ENCODE results near the gene UBL5. TPM values are rescaled to one million over a fixed set of nuclear protein-coding genes. Genes with fewer than 3 reads are reported as not detected.

The UBL5 gene
- total RNA-seq, 2 donors from 2014 or later = 316 to 384 TPM

DNA sequence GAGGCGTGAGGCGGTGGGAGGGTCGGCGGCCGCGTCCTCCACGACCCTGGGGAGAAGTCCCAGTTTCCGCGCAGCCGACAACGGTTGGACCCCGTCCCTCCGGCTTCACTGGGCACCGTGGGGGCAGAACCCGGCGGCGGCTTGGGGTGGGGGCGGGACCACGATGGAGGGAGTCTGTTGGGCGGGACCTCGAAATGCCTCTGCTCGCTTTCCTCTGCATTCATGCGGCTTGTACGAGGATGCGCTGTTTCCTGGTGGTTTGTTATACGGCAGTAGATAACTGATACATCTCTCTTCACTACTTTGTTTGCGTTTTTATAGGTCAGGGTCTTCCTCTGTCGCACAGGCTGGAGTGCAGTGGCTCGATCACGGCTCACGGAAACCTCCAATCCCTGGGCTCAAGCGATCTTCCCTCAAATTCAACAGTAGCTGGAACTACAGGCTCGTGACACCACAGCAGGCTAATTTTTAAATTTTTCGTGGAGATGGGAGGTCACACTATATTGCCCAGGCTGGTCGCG is 34.6 kb upstream of the UBL5 start:
- Histone ChIP-seq H3K9me3 (no peaks in the 10 kb centered on the region), H3K36me3 (no peaks in the 10 kb centered on the region), H3K4me3 (peak overlapping the region; percentile 53), H3K27me3 (no peaks in the 10 kb centered on the region), H3K9ac (ENCODE audit: low read depth in 2 of 2, low read length in 2 of 2) (peak overlapping the region; percentile 77 to 78), H3K4me1 (no peaks in the 10 kb centered on the region), H3K27ac (peak overlapping the region; percentile 82)
- TF ChIP-seq, protein P1, sequence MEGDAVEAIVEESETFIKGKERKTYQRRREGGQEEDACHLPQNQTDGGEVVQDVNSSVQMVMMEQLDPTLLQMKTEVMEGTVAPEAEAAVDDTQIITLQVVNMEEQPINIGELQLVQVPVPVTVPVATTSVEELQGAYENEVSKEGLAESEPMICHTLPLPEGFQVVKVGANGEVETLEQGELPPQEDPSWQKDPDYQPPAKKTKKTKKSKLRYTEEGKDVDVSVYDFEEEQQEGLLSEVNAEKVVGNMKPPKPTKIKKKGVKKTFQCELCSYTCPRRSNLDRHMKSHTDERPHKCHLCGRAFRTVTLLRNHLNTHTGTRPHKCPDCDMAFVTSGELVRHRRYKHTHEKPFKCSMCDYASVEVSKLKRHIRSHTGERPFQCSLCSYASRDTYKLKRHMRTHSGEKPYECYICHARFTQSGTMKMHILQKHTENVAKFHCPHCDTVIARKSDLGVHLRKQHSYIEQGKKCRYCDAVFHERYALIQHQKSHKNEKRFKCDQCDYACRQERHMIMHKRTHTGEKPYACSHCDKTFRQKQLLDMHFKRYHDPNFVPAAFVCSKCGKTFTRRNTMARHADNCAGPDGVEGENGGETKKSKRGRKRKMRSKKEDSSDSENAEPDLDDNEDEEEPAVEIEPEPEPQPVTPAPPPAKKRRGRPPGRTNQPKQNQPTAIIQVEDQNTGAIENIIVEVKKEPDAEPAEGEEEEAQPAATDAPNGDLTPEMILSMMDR (IDR thresholded peaks at IDR 0.05) = no peak
- intact Hi-C loops (cut with DNase I) = loop anchor here (10.0 kb wide), 1 partner anchor 658 kb away; no protein-coding TSS in a partner anchor
- peak; percentile 70 for DNase-seq

DNA sequence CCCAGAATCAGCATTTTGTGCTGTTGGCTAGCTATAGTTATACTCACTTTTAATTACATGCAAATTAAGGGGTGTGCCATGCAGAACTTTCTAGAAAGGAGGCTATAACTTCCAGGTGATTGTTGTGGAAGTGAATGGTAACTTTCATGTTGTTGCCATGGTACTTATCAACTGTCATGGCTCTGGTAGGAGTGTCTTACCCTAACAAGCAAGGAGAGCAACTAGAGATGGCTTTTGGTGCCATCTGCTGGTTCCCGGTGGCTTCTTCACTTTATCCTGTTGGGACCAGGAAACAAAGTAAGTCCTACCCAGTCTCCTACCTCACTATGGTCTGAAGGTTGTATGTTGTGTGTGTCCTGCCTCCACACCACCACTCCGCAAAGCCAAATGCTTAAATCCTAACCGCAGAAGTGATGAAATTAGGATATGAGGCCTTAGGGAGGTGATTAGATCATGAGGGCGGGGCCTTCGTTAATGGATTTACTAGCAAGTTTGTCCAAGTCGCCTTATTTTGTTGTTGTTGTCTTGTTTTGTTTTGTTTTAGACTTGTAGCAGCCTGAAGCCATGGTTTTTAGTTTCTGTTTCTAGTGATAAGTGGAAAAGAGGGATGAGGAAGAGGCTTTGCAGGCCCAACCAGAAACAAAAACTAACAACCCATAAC is 31.5 kb upstream of the UBL5 start:
- peak; percentile 92 for DNase-seq
- Histone ChIP-seq H3K9me3 (no peaks in the 10 kb centered on the region), H3K27me3 (no peaks in the 10 kb centered on the region), H3K9ac (ENCODE audit: low read depth in 2 of 2, low read length in 2 of 2) (no peak overlapping the region), H3K36me3 (no peaks in the 10 kb centered on the region), H3K4me1 (no peaks in the 10 kb centered on the region), H3K4me3 (no peak overlapping the region), H3K27ac (peak overlapping the region; percentile 23)
- intact Hi-C loops (cut with DNase I) = loop anchor here (5.0 to 10.0 kb wide), 2 partner anchors 589 to 661 kb away; no protein-coding TSS in a partner anchor
- TF ChIP-seq, protein P1 (IDR thresholded peaks at IDR 0.05) = peak; percentile 70

DNA sequence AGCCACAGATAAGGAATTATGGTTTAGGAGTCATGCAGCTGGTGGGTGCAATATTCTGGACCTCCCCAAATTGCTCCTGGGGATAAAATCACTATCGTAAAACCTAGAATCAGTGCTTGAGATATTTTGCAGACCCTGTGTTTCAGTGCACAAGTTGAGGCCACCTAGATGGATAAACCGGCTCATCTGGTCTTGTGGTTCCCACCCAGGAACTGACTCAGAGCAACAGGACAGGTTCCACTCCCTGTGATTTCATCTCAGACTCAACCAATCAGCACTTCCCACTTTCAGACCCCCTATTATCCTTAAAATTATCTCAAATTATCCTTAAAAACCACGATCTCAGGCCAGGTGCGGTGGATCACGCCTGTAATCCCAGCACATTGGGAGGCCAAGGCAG is 29.8 kb upstream of the UBL5 start:
- intact Hi-C loops (cut with DNase I) = loop anchor here (5.0 to 10.0 kb wide), 2 partner anchors 591 to 663 kb away; no protein-coding TSS in a partner anchor
- Histone ChIP-seq H3K27me3 (no peaks in the 10 kb centered on the region), H3K9ac (ENCODE audit: low read depth in 2 of 2, low read length in 2 of 2) (no peak overlapping the region), H3K27ac (no peak overlapping the region), H3K4me3 (no peak overlapping the region), H3K9me3 (no peaks in the 10 kb centered on the region), H3K4me1 (no peaks in the 10 kb centered on the region), H3K36me3 (no peaks in the 10 kb centered on the region)
- TF ChIP-seq, protein P1 (IDR thresholded peaks at IDR 0.05) = no peak
- DNase-seq = no peak

GRCh38 chr19:9799162-9799561 is 28.6 kb upstream of the UBL5 start:
- no peak overlapping the region for H3K9ac ChIP-seq (ENCODE audit: low read depth in 2 of 2, low read length in 2 of 2)
- H3K36me3 ChIP-seq = no peaks in the 10 kb centered on the region
- no peaks in the 10 kb centered on the region for H3K27me3 ChIP-seq
- no peak for DNase-seq
- H3K9me3 ChIP-seq = no peaks in the 10 kb centered on the region
- no peak overlapping the region for H3K27ac ChIP-seq
- intact Hi-C loops (cut with DNase I) = loop anchor here (5.0 to 10.0 kb wide), 2 partner anchors 592 to 664 kb away; no protein-coding TSS in a partner anchor
- TF ChIP-seq, protein P1 (IDR thresholded peaks at IDR 0.05) = no peak
- no peaks in the 10 kb centered on the region for H3K4me1 ChIP-seq
- no peak overlapping the region for H3K4me3 ChIP-seq

GRCh38 chr19:9801976-9802375 is 25.7 kb upstream of the UBL5 start:
- H3K4me3 ChIP-seq = no peak overlapping the region
- intact Hi-C loops (cut with DNase I) = no loop called here
- H3K9me3 ChIP-seq = no peaks in the 10 kb centered on the region
- no peaks in the 10 kb centered on the region for H3K4me1 ChIP-seq
- H3K9ac ChIP-seq (ENCODE audit: low read depth in 2 of 2, low read length in 2 of 2) = no peak overlapping the region
- no peaks in the 10 kb centered on the region for H3K27me3 ChIP-seq
- TF ChIP-seq, protein P1 (IDR thresholded peaks at IDR 0.05) = no peak
- no peak overlapping the region for H3K27ac ChIP-seq
- no peaks in the 10 kb centered on the region for H3K36me3 ChIP-seq
- DNase-seq = no peak

Data from colonic mucosa (tissue), 4 donors.